22Rv1 (cell line): ENCODE results near the gene PMEPA1.

ENCODE experiments used
- H3K27ac ChIP-seq: fragments of 450-650 bp; 2 replicates; pipeline ENCODE4 v1.5.1; 2017
- CTCF ChIP-seq: fragments of 450-650 bp; IDR thresholded peaks from 2 replicates; pipeline ENCODE4 v1.5.1; 2017; ENCODE audit warnings: mild to moderate bottlenecking
- ZFX ChIP-seq: fragments of 450-650 bp; IDR thresholded peaks from 2 replicates; pipeline ENCODE4 v1.6.1; 2017; ENCODE audit warnings: antibody characterized with exemption, borderline replicate concordance

The PMEPA1 gene

DNA sequence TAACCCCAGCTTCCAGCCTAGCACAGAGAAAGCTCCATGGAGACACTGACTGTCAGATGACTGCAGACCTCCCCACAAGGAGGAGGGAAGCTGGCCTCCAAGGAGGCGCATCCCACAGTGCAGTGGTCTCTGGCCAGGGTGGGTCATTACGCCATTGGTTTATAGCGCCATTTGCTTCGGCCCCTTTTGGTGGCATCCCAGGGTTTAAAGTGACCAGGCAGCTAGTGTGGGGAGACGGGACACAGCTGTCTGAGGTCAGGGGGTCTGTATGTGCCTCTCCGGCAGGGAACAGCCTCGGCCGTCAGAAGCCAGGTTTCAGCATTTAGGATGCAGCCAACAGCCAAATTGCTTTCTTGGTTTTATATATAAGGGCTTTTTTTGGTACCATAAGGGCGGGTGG is 15.8 kb upstream of the PMEPA1 start:
- no peak overlapping the region for H3K27ac ChIP-seq
- TF ChIP-seq CTCF: no peak
- TF ChIP-seq ZFX: no peak

GRCh38 chr20:57724610-57725405 is 15.0 kb upstream of the PMEPA1 start:
- TF ChIP-seq CTCF: no peak
- TF ChIP-seq ZFX: no peak
- no peak overlapping the region for H3K27ac ChIP-seq

DNA sequence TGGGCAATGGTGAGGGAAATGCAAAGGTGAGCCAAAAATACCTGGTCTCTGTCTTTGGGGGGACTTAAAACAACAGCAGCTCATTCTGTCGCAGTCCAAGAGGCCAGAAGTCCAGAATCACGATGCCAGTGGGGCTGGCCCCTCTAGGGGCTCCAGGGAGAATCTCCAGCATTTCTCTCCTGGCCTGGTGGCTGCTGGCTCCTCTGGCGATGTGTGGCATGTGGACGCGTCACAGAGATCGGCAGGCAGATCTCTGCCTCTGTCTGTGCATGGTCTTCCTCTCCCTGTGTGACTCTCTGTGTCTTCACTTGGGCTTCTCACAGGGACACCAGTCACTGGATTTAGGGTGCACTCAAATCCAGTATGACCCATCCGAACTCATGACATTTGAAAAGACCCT is 14.0 kb upstream of the PMEPA1 start:
- no peak overlapping the region for H3K27ac ChIP-seq
- no peak for TF ChIP-seq CTCF
- no peak for TF ChIP-seq ZFX

GRCh38 chr20:57719951-57720350 is 10.1 kb upstream of the PMEPA1 start:
- no peak for TF ChIP-seq CTCF
- no peak for TF ChIP-seq ZFX
- H3K27ac ChIP-seq: peak overlapping the region; percentile 93

DNA sequence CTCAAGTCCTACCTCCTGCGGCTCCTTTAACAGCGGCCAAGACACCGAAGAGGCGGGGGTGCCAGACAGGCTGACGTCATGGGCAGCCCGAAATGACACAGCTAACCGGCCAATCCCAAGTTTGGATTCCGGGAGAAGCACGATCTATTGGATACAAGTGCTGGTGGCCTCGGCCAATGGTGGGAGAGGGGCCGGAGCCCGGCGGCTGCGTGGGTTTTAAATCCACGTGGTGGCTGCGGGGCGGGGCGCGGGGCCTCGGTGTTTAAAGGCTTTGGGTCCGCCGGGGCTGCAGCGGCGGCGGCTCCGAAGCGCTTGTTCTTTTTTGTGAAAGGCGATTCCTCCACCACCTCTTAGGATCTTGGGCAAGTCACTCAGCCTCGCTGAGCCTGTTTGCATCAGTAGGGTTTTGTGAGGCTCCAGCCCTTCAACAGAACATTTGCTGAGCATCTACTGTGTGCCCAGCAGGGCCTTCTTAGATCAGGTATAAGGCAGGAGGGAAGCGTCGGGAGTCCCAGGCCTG is 8.7 kb upstream of the PMEPA1 start:
- H3K27ac ChIP-seq: peak overlapping the region; percentile 93
- no peak for TF ChIP-seq ZFX
- no peak for TF ChIP-seq CTCF

DNA sequence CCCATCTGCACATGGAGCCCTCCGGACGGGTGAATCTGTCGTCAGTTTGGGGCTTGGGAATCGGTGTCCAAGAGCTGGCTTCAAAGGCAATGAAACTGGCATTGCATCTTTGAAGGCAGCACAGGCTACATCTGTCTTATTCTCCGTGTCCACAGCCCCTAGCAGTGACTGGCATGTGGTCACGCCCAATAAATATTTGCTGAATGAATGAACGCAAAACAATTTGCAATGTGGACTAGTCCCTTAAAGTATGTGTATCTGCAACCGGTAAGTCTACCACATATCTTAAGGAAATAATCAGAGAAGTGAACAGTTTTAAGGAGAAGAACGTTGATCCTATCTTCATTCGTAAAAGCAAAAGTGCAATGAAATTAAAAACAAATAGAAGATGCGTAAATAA is 8.0 kb upstream of the PMEPA1 start:
- no peak for TF ChIP-seq CTCF
- H3K27ac ChIP-seq: peak overlapping the region; percentile 93

GRCh38 chr20:57716901-57717300 is 7.1 kb upstream of the PMEPA1 start:
- H3K27ac ChIP-seq: peak overlapping the region; percentile 93
- no peak for TF ChIP-seq ZFX
- TF ChIP-seq CTCF: no peak
